A549 (cell line): ENCODE data around the gene DTD2. TPM values are rescaled to one million over a fixed set of nuclear protein-coding genes. Genes with fewer than 3 reads are reported as not detected.

Source experiments
- ATAC-seq, 2 experiments: fragments of 200-7000 bp in 1 of 2; fragments of >200 bp in 1 of 2; cut with Nextera tagmentation in 1 of 2; cut with Tn5 transposase in 1 of 2; 3 replicates each; pipeline versions ENCODE4 v1.8.0 to v1.9.1; 2018 to 2020; ENCODE audit warnings: mild to moderate bottlenecking in 1 of 2, moderate library complexity in 1 of 2
- CTCF ChIA-PET: fragments of 300-600 bp; sonication (Branson Sonifier 250); formaldehyde crosslinking; extraction: SDS; loops from one replicate; lab custom pipeline; 2021; ENCODE audit warnings: antibody characterized with exemption, inconsistent platforms; lab: Yijun Ruan, JAX
- POLR2A ChIA-PET: fragments of 350-600 bp; formaldehyde crosslinking; extraction: SDS; loops from one replicate; lab custom pipeline; 2021; ENCODE audit warnings: antibody characterized with exemption, inconsistent platforms; lab: Yijun Ruan, JAX
- DNase-seq, 2 experiments: peaks; one replicate each; pipeline versions ENCODE4 v3.0.0 to v3.0.0-alpha.2; 2011 to 2016; ENCODE audit warnings: low read depth in 1 of 2, low spot score in 1 of 2
- FAIRE-seq: peaks from 2 replicates; lab custom pipeline; 2011; peaks lifted over from hg19 to GRCh38; lab: Jason Lieb, UNC
- H3K27ac ChIP-seq, 2 experiments: fragments of >200 bp; sonication (Bioruptor Twin); formaldehyde crosslinking; 3 replicates each; pipeline ENCODE4 v1.5.1; 2016 to 2017
- H3K4me1 ChIP-seq: fragments of >200 bp; sonication (Bioruptor Twin); formaldehyde crosslinking; 3 replicates; pipeline ENCODE4 v1.6.1; 2016
- H3K4me2 ChIP-seq: fragments of >200 bp; sonication (Bioruptor Twin); formaldehyde crosslinking; 3 replicates; pipeline ENCODE4 v1.6.1; 2016
- H3K4me3 ChIP-seq: fragments of >200 bp; sonication (Bioruptor Twin); formaldehyde crosslinking; 3 replicates; pipeline ENCODE4 v1.5.1; 2016
- H3K9me3 ChIP-seq: fragments of >200 bp; sonication (Bioruptor Twin); formaldehyde crosslinking; 3 replicates; pipeline ENCODE4 v1.6.1; 2016
- EHF ChIP-seq: fragments of 250-450 bp; sonication (Bioruptor Pico); IDR thresholded peaks from 2 replicates; pipeline ENCODE4 v1.5.0; 2020; ENCODE audit warnings: mild to moderate bottlenecking
- EP300 ChIP-seq, 2 experiments: fragments of >200 bp; sonication (Bioruptor Twin); formaldehyde crosslinking; IDR thresholded peaks; 2 replicates in 1 of 2; 3 replicates in 1 of 2; pipeline ENCODE4 v1.6.1; 2016 to 2017
- ESRRA ChIP-seq: fragments of 150-350 bp; IDR thresholded peaks from 2 replicates; pipeline ENCODE4 v1.6.1; 2014; ENCODE audit warnings: mild to moderate bottlenecking, low read length, borderline replicate concordance
- FOSB ChIP-seq: fragments of 250-450 bp; sonication (Bioruptor Pico); IDR thresholded peaks from 2 replicates; pipeline ENCODE4 v1.5.0; 2020; ENCODE audit warnings: mild to moderate bottlenecking, moderate library complexity
- FOXS1 ChIP-seq: fragments of 250-450 bp; sonication (Bioruptor Pico); IDR thresholded peaks from 2 replicates; pipeline ENCODE4 v1.5.0; 2020; ENCODE audit warnings: mild to moderate bottlenecking, moderate library complexity
- HDAC2 ChIP-seq: fragments of 200-600 bp; sonication (generic); IDR thresholded peaks from 2 replicates; pipeline ENCODE4 v1.6.1; 2016
- HEYL ChIP-seq: fragments of 250-450 bp; sonication (Bioruptor Pico); IDR thresholded peaks from 2 replicates; pipeline ENCODE4 v1.8.0; 2021; ENCODE audit warnings: mild to moderate bottlenecking, moderate library complexity
- HOXB5 ChIP-seq: fragments of 250-450 bp; sonication (Bioruptor Pico); IDR thresholded peaks from 2 replicates; pipeline ENCODE4 v1.5.0; 2020; ENCODE audit warnings: mild to moderate bottlenecking, moderate library complexity
- JUN ChIP-seq, 2 experiments: fragments of >200 bp; sonication (Bioruptor Twin); formaldehyde crosslinking; IDR thresholded peaks; 2 replicates in 1 of 2; 3 replicates in 1 of 2; pipeline ENCODE4 v1.6.1; 2016 to 2017
- KDM1A ChIP-seq: fragments of 200-600 bp; sonication (generic); IDR thresholded peaks from 2 replicates; pipeline ENCODE4 v1.6.1; 2016; ENCODE audit warnings: low read depth, mild to moderate bottlenecking
- MAFK ChIP-seq: fragments of 450-650 bp; IDR thresholded peaks from 2 replicates; pipeline ENCODE4 v1.6.1; 2014; ENCODE audit not compliant: partially characterized antibody
- MYC ChIP-seq: IDR thresholded peaks from 2 replicates; pipeline ENCODE4 v1.6.1; 2012; ENCODE audit warnings: mild to moderate bottlenecking, inconsistent platforms, low read length, improper control_type of control experiment, borderline replicate concordance
- NPAS2 ChIP-seq: fragments of 250-450 bp; sonication (Bioruptor Pico); IDR thresholded peaks from 2 replicates; pipeline ENCODE4 v1.8.0; 2022; ENCODE audit warnings: mild to moderate bottlenecking, moderate library complexity, borderline replicate concordance
- POLR2AphosphoS2 ChIP-seq: conservative IDR thresholded peaks from 2 replicates; pipeline ENCODE4 v1.6.1; 2012; ENCODE audit warnings: low read length, improper control_type of control experiment, inconsistent platforms
- RCOR1 ChIP-seq: fragments of 150-350 bp; IDR thresholded peaks from 2 replicates; pipeline ENCODE4 v1.6.1; 2014; ENCODE audit warnings: antibody characterized with exemption, low read length, low read depth
- REST ChIP-seq: fragments of 200-600 bp; sonication (generic); IDR thresholded peaks from 2 replicates; pipeline ENCODE4 v1.6.1; 2016; ENCODE audit warnings: antibody characterized with exemption, mild to moderate bottlenecking, moderate library complexity
- RNF2 ChIP-seq: fragments of 200-600 bp; sonication (generic); IDR thresholded peaks from 2 replicates; pipeline ENCODE4 v1.6.1; 2016; ENCODE audit warnings: low read depth, mild to moderate bottlenecking, antibody characterized with exemption, moderate library complexity, borderline replicate concordance
- TP53 ChIP-seq: fragments of 250-450 bp; sonication (Bioruptor Pico); IDR thresholded peaks from 2 replicates; pipeline ENCODE4 v1.5.0; 2021; ENCODE audit warnings: mild to moderate bottlenecking, moderate library complexity
- ZNF302 ChIP-seq: fragments of 250-450 bp; sonication (Bioruptor Pico); IDR thresholded peaks from 2 replicates; pipeline ENCODE4 v1.9.0; 2021; ENCODE audit warnings: inconsistent platforms, mild to moderate bottlenecking, moderate library complexity
- ZSCAN20 ChIP-seq: fragments of 250-450 bp; sonication (Bioruptor Pico); IDR thresholded peaks from 2 replicates; pipeline ENCODE4 v1.8.0; 2022; ENCODE audit warnings: mild to moderate bottlenecking, moderate library complexity
- WGBS: methylation state at CpG from one replicate; pipeline ENCODE4 v1.1.6; 2017; ENCODE audit errors: missing lambda C conversion rate; 5-methylcytosine and 5-hydroxymethylcytosine counted together
- polyA plus RNA-seq, 4 experiments: library from polyadenylated mRNA; depleted of rRNA in 3 of 4; stranded (reverse); fragments of >200 nt; fragmentation: RNase III in 1 of 4; extraction: RNeasy Plus Mini Kit Qiagen cat#74134 plus additional on column Dnase treatment in 1 of 4; gene quantifications; 2 replicates in 3 of 4; 3 replicates in 1 of 4; pipeline ENCODE4 v1.2.3, GENCODE V29; 2011 to 2017
- TF ChIP-seq, protein P1 (sequence below): fragments of 150-350 bp; IDR thresholded peaks from 2 replicates; pipeline ENCODE4 v1.6.1; 2014; ENCODE audit warnings: low read depth, mild to moderate bottlenecking, low read length
- TF ChIP-seq, protein P2 (sequence below): IDR thresholded peaks from 2 replicates; pipeline ENCODE4 v1.6.1; 2012
- TF ChIP-seq, protein P3 (sequence below): fragments of 450-650 bp; IDR thresholded peaks from 2 replicates; pipeline ENCODE4 v1.6.1; 2014; ENCODE audit warnings: antibody characterized with exemption

DTD2 gene
- polyA plus RNA-seq, 2 of the 4 experiments (the other 2 are of a cell fraction): 28.5 to 39.5 TPM

- H3K4me3 ChIP-seq: no peak overlapping the region
- ChIA-PET CTCF (interaction anchor here (1.1 kb wide), 2 partner anchors 9 to 849 kb away, joined by 3 read pairs; no protein-coding TSS in a partner anchor), POLR2A (no interaction called here)
- FAIRE-seq: no peak
- H3K27ac ChIP-seq: no peak overlapping the region
- no peaks in the 10 kb centered on the region; the same call in 2 of the 3 replicates for H3K4me1 ChIP-seq
- 95% methylated on average over 8 of the region's 8 CpGs for WGBS
- ATAC-seq: no peak
- no peak overlapping the region for H3K4me2 ChIP-seq
- no peak for DNase-seq
- TF ChIP-seq HEYL (CRISPR knock-in tag) (no peak), ZSCAN20 (CRISPR knock-in tag) (no peak), HOXB5 (CRISPR knock-in tag) (no peak), REST (no peak), EHF (no peak), NPAS2 (CRISPR knock-in tag) (no peak), ESRRA (no peak), ZNF302 (CRISPR knock-in tag) (no peak), JUN (IDR thresholded peaks at IDR 0.05) (no peak)
- no peaks in the 10 kb centered on the region for H3K9me3 ChIP-seq
Observed at GRCh38 chr14:31405106-31405505, 52.2 kb downstream of the DTD2 start.

DNA sequence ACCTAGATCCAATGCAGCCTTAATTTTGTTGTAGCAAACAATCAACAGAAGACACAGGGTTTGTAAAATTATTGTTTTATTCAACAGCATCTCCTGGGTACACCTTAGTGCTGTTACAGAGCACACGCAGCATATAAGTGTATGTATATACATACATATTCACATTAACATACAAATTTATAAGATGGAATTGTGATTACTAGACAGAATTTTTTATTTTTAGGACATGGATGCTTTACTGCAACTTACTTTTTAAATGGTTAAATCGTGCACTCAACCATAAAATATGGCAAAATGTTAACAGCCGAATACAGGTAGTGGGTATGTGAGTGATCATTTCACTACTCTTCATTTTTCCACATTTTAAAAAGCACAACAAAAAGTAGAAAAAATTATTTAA is 53.6 kb downstream of the DTD2 start:
- Histone ChIP-seq H3K27ac (no peak overlapping the region), H3K4me2 (no peak overlapping the region), H3K4me1 (no peaks in the 10 kb centered on the region), H3K4me3 (no peak overlapping the region), H3K9me3 (no peaks in the 10 kb centered on the region)
- ChIA-PET CTCF (interaction anchor here (1.1 kb wide), 1 partner anchor 8 kb away, joined by 3 read pairs; no protein-coding TSS in a partner anchor), POLR2A (no interaction called here)
- 95% methylated on average over 3 of the region's 3 CpGs for WGBS
- TF ChIP-seq MAFK (peak; percentile 70), FOXS1 (CRISPR knock-in tag) (no peak)
- TF ChIP-seq, protein P1, sequence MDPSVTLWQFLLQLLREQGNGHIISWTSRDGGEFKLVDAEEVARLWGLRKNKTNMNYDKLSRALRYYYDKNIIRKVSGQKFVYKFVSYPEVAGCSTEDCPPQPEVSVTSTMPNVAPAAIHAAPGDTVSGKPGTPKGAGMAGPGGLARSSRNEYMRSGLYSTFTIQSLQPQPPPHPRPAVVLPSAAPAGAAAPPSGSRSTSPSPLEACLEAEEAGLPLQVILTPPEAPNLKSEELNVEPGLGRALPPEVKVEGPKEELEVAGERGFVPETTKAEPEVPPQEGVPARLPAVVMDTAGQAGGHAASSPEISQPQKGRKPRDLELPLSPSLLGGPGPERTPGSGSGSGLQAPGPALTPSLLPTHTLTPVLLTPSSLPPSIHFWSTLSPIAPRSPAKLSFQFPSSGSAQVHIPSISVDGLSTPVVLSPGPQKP: no peak
- ATAC-seq: no peak
- DNase-seq: no peak
- no peak for FAIRE-seq

GRCh38 chr14:31402764-31403439 is 54.4 kb downstream of the DTD2 start:
- no peaks in the 10 kb centered on the region for H3K4me1 ChIP-seq
- ChIA-PET POLR2A (interaction anchor here (1.2 kb wide), 1 partner anchor 18 kb away, joined by 3 read pairs; the partner anchor contains the start of gene HEATR5A), CTCF (interaction anchor here (1.2 to 1.5 kb wide), 3 partner anchors 9 to 850 kb away, joined by 3 to 4 read pairs (median 3); no protein-coding TSS in a partner anchor)
- ATAC-seq (no peak), FAIRE-seq (no peak), DNase-seq (no peak)
- H3K4me2 ChIP-seq: no peak overlapping the region
- TF ChIP-seq EP300 (IDR thresholded peaks at IDR 0.05) (no peak), MYC (no peak), MAFK (no peak), RNF2 (no peak), HDAC2 (no peak), POLR2AphosphoS2 (no peak), JUN (IDR thresholded peaks at IDR 0.05) (no peak), FOSB (CRISPR knock-in tag) (no peak), TP53 (no peak), EHF (no peak), RCOR1 (no peak), REST (no peak), KDM1A (no peak)
- TF ChIP-seq, protein P2, sequence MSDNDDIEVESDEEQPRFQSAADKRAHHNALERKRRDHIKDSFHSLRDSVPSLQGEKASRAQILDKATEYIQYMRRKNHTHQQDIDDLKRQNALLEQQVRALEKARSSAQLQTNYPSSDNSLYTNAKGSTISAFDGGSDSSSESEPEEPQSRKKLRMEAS: no peak
- TF ChIP-seq, protein P3, sequence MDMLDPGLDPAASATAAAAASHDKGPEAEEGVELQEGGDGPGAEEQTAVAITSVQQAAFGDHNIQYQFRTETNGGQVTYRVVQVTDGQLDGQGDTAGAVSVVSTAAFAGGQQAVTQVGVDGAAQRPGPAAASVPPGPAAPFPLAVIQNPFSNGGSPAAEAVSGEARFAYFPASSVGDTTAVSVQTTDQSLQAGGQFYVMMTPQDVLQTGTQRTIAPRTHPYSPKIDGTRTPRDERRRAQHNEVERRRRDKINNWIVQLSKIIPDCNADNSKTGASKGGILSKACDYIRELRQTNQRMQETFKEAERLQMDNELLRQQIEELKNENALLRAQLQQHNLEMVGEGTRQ: no peak
- H3K9me3 ChIP-seq: no peaks in the 10 kb centered on the region
- 81% methylated on average over 2 of the region's 2 CpGs for WGBS
- H3K27ac ChIP-seq: no peak overlapping the region
- H3K4me3 ChIP-seq: no peak overlapping the region
